Activated naive CD4-positive, alpha-beta T cell treated with anti-CD3 and anti-CD28 coated beads for 36 hours (primary cell): ENCODE results near the gene GALNT10. TPM values are rescaled to one million over a fixed set of nuclear protein-coding genes. Genes with fewer than 3 reads are reported as not detected.

Experiments used
- CTCF ChIA-PET: fragments of 350-600 bp; sonication (Branson Sonifier 250); formaldehyde crosslinking; loops from one replicate; lab custom pipeline; 2021; ENCODE audit warnings: antibody characterized with exemption; lab: Charles Lee
- DNase-seq: peaks from one replicate; pipeline ENCODE4 v3.0.0-alpha.2; 2020
- H3K27ac Mint-ChIP-seq: one replicate; pipeline ENCODE4 v1.8.0; 2021; ENCODE audit warnings: mild to moderate bottlenecking, mixed read lengths
- H3K27me3 Mint-ChIP-seq: one replicate; pipeline ENCODE4 v1.8.0; 2021; ENCODE audit warnings: low read depth, mixed read lengths
- H3K36me3 Mint-ChIP-seq: one replicate; pipeline ENCODE4 v1.8.0; 2021; ENCODE audit warnings: low read depth, mixed read lengths
- H3K4me1 Mint-ChIP-seq: one replicate; pipeline ENCODE4 v1.8.0; 2021; ENCODE audit warnings: low read depth, mixed read lengths
- H3K4me3 Mint-ChIP-seq: one replicate; pipeline ENCODE4 v1.8.0; 2021; ENCODE audit warnings: mild to moderate bottlenecking, moderate library complexity, mixed read lengths
- H3K9me3 Mint-ChIP-seq: one replicate; pipeline ENCODE4 v1.8.0; 2021; ENCODE audit warnings: mixed read lengths
- intact Hi-C: fragments of 100-400 bp; cut with micrococcal nuclease; formaldehyde crosslinking; loops from one replicate; pipeline ENCODE4 v1.15.1; 2023
- total RNA-seq, 2 experiments: library from RNA; stranded (reverse); gene quantifications; one replicate each; pipeline ENCODE4 v1.2.3, GENCODE V29; 2021

GALNT10 gene
- total RNA-seq, 2 experiments from 2014 or later = 41.2 to 42.8 TPM

DNA sequence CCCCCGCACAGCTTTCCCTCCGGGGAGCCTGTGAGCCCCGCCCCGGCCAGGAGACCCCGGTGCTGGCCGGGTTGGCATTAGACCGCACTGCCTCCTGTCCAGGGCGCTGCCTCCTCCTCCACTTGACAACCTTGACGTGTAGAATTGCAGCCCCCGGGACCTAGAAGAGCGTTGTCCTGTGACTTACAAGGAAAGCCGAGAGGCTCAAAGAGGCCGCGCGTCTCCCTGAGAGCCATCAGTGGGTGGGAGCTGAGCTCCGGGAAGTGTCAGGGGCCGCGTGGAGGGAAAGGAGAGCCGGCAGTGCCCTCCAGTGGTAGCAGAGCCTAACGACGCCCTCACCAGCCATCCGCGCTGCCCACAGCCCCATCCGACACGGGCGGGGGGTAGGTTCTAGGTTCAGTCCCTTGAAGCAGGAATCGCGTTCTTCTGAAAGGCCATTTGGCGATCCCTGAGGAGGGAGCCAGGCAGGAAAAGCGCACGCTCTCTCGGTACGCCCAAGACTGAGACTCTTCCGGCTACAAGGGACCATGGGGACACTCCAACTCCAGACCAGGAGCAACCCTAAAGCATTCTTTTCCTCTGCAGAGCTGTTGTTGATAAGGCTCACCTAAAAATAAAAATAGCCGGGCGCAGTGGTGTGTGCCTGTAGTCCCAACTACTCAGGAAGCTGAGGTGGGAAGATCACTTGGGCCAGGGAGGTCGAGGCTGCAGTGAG, 214.7 kb downstream of the GALNT10 start:
- peak; percentile 82 for DNase-seq
- H3K27ac Mint-ChIP-seq = no peak overlapping the region
- H3K27me3 Mint-ChIP-seq = no peaks in the 10 kb centered on the region
- H3K9me3 Mint-ChIP-seq = no peaks in the 10 kb centered on the region
- peak overlapping the region; percentile 44 for H3K4me3 Mint-ChIP-seq
- H3K4me1 Mint-ChIP-seq = peaks cover 10% of the 10 kb centered on the region
- H3K36me3 Mint-ChIP-seq = peaks cover 2% of the 10 kb centered on the region
- CTCF ChIA-PET = interaction anchor here (0.6 to 6.2 kb wide), 37 partner anchors 8 to 430 kb away, joined by 3 to 113 read pairs (median 4); partner anchors contain the start of gene GALNT10
- intact Hi-C loops = loop anchor here (1.0 to 2.0 kb wide), 5 partner anchors 168 to 431 kb away; partner anchors contain the start of gene GALNT10

DNA sequence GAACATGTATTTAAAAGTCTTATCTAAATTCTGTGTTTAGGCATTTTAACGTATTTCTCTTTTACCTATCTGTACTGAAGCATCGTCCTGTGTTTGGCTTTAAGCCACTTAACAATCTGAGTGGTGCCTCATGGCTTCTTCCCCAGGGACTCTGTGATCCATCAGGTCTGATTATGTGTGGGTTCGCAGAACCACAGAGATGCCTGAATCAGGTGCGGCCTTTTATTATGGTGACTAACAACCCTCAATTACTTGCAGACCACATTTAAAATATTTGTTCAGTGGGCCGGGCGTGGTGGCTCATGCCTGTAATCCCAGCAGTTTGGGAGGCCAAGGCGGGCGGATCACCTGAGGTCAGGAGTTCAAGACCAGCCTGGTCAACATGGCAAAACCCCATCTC, 215.7 kb downstream of the GALNT10 start:
- H3K9me3 Mint-ChIP-seq = no peaks in the 10 kb centered on the region
- H3K4me3 Mint-ChIP-seq = no peak overlapping the region
- DNase-seq = no peak
- intact Hi-C loops = no loop called here
- no peak overlapping the region for H3K27ac Mint-ChIP-seq
- CTCF ChIA-PET = interaction anchor here (0.7 to 6.2 kb wide), 10 partner anchors 204 to 431 kb away, joined by 3 to 113 read pairs (median 6); partner anchors contain the start of gene GALNT10
- H3K36me3 Mint-ChIP-seq = peaks cover 8% of the 10 kb centered on the region
- no peaks in the 10 kb centered on the region for H3K27me3 Mint-ChIP-seq
- H3K4me1 Mint-ChIP-seq = peaks cover 10% of the 10 kb centered on the region

DNA sequence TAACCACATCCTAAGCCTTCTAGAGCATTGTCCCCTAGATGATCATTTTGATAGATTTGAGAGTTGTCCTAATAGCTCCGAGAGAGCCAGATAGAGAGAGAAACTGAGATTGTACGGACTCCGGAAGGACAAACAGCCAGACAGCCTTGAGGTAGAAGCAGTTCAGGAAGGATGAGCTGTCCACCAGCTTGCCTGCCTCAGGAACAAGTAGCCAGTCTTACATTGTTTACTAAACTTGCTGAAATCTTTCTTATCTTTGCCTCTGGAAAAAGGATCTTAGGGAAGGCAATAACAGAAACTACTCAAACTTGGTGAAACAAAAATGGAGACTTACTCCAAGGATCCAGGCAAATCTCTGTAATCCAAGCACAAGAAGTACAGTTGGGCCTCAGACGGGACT, 216.3 kb downstream of the GALNT10 start:
- Mint-ChIP-seq H3K36me3 (peaks cover 8% of the 10 kb centered on the region), H3K9me3 (no peaks in the 10 kb centered on the region), H3K4me1 (peaks cover 10% of the 10 kb centered on the region), H3K27ac (no peak overlapping the region), H3K27me3 (no peaks in the 10 kb centered on the region), H3K4me3 (no peak overlapping the region)
- CTCF ChIA-PET = interaction anchor here (6.2 kb wide), 1 partner anchor 332 kb away, joined by 113 read pairs; no protein-coding TSS in a partner anchor
- intact Hi-C loops = no loop called here
- no peak for DNase-seq

DNA sequence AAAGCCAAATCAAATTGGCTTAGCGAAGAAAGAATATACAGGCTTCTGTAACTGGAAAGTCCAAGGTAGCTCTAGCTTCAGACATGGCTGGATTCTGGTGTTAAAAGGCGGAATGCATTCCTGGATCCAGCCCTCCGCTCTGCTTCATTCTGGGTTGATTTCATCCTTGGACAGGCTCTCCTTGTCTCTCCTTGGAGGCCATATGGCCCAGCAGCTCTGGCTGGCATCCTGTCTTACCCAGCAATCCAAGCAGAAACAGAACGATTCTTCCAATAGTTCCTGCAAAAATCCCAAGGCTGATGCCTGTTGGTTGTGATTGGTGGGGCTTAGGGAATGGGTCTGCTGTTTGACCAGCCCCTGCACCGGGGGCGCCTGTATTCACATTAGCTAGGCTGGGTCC, 218.3 kb downstream of the GALNT10 start:
- CTCF ChIA-PET = interaction anchor here (0.8 to 6.2 kb wide), 3 partner anchors 14 to 444 kb away, joined by 5 to 113 read pairs (median 11); no protein-coding TSS in a partner anchor
- intact Hi-C loops = no loop called here
- H3K9me3 Mint-ChIP-seq = no peaks in the 10 kb centered on the region

DNA sequence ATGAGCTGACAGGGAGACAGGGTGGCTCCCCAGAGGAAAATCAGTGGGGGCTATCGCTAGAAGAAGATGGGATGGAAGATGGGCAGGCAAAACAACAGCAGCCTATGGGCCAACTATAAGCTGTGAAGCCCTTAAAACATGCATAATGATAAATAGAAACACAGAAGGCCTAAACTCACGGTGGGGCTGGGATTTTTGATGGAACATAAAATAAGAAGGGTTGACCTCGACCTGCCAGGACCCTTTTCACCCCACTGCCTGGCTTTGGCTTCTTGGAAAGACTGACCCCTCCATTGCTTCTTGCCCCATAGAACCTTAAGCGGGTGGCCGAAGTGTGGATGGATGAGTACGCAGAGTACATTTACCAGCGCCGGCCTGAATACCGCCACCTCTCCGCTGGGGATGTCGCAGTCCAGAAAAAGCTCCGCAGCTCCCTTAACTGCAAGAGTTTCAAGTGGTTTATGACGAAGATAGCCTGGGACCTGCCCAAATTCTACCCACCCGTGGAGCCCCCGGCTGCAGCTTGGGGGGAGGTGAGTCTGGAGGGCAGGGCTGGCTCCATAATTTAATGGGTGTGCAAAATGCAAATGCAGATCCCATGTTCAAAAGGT, 218.8 kb downstream of the GALNT10 start:
- no peak overlapping the region for H3K27ac Mint-ChIP-seq
- peaks cover 9% of the 10 kb centered on the region for H3K4me1 Mint-ChIP-seq
- no peak overlapping the region for H3K4me3 Mint-ChIP-seq
- H3K9me3 Mint-ChIP-seq = no peaks in the 10 kb centered on the region
- H3K27me3 Mint-ChIP-seq = no peaks in the 10 kb centered on the region
- peaks cover 14% of the 10 kb centered on the region for H3K36me3 Mint-ChIP-seq
- intact Hi-C loops = no loop called here
- DNase-seq = no peak
- CTCF ChIA-PET = interaction anchor here (0.8 to 6.2 kb wide), 3 partner anchors 13 to 445 kb away, joined by 5 to 113 read pairs (median 11); no protein-coding TSS in a partner anchor

More for the DNA sequence above, 218.3 kb downstream of the GALNT10 start:
- peaks cover 14% of the 10 kb centered on the region for H3K36me3 Mint-ChIP-seq
- no peak for DNase-seq
- H3K4me3 Mint-ChIP-seq = no peak overlapping the region
- H3K27ac Mint-ChIP-seq = no peak overlapping the region
- H3K4me1 Mint-ChIP-seq = peaks cover 10% of the 10 kb centered on the region
- no peaks in the 10 kb centered on the region for H3K27me3 Mint-ChIP-seq

DNA sequence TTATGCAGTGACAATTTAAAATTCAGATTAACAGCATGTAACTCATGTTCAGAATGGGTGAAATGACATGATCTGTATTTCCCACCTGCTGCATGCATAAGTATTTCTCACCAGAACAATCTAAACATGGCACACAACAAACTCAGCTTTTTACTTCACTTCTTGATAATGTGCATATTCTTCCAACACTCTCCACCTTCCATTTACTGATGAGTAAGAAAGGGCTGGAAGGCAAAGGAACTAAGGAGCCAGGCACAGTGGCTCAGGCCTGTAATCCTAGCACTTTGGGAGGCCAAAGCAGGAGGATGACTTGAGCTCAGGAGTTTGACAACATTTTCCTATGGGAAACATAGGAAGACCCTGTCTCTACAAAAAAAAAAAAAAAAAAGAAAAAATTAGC, 219.5 kb downstream of the GALNT10 start:
- H3K27ac Mint-ChIP-seq = no peak overlapping the region
- no peak for DNase-seq
- intact Hi-C loops = no loop called here
- no peaks in the 10 kb centered on the region for H3K9me3 Mint-ChIP-seq
- H3K4me1 Mint-ChIP-seq = peaks cover 6% of the 10 kb centered on the region
- no peak overlapping the region for H3K4me3 Mint-ChIP-seq
- CTCF ChIA-PET = no interaction called here
- peaks cover 15% of the 10 kb centered on the region for H3K36me3 Mint-ChIP-seq
- no peaks in the 10 kb centered on the region for H3K27me3 Mint-ChIP-seq

DNA sequence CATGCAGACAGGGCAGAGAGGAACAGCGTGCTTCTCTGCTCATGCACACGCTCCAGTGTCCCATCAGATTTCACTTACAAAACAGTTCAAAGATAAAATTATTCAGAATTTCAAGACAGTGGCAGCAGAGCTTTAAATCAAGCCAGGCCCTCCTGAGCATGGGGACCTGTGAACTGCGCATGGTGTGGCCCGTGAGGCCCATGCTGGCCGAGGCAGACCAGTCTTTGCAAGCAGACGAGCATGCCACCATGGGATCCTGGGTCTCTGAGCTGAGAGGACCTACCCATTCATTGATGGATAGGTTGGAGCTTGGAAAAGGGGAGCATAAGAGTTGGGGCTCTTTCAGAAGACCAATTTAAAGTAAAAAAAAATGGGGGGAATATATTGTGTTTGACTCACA, 220.3 kb downstream of the GALNT10 start:
- intact Hi-C loops = no loop called here
- Mint-ChIP-seq H3K4me3 (no peak overlapping the region), H3K27ac (no peak overlapping the region), H3K27me3 (no peaks in the 10 kb centered on the region), H3K36me3 (peaks cover 15% of the 10 kb centered on the region), H3K4me1 (no peaks in the 10 kb centered on the region), H3K9me3 (no peaks in the 10 kb centered on the region)
- DNase-seq = no peak
- CTCF ChIA-PET = no interaction called here

DNA sequence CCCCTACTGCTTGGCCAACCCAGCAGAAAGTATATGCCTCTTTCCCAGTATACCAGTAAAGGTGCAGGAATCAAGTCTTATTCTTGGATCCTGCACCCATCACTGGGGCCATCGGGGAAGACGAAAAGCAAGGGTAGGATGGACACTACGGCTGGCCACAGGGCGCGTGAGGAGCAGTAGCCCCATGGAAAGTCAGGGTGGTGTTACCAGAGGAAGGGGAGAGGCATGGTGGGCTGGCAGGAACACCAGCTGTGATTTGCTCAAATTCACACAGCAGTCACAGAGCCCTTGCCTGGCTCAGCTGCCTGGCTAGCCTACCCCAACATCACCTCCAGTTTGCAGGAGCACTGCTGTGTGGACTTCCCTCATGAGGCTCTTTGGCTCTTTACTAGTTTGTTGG, 220.8 kb downstream of the GALNT10 start:
- Mint-ChIP-seq H3K36me3 (peaks cover 15% of the 10 kb centered on the region), H3K4me1 (no peaks in the 10 kb centered on the region), H3K27me3 (no peaks in the 10 kb centered on the region), H3K27ac (no peak overlapping the region), H3K4me3 (no peak overlapping the region), H3K9me3 (no peaks in the 10 kb centered on the region)
- intact Hi-C loops = no loop called here
- CTCF ChIA-PET = no interaction called here
- DNase-seq = no peak

DNA sequence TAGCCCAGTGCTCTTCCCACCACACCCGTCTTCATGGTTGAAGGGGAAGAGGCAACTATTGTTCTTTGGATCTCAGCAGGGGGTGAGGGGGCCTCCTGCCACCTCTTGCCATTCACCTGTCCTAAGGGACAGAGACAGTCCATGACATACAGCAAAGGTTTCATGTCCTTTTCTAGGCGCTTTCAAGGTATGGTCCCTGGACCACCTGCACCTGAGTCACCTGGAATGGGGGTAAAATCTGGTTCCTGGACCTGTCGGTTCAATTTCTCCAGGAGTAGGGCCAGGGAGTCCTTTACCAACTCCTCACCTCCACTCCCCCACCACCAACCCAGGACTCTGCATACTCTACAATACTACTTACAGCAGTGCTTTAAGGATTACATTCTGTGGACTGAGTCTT, 221.8 kb downstream of the GALNT10 start:
- no peak overlapping the region for H3K4me3 Mint-ChIP-seq

DNA sequence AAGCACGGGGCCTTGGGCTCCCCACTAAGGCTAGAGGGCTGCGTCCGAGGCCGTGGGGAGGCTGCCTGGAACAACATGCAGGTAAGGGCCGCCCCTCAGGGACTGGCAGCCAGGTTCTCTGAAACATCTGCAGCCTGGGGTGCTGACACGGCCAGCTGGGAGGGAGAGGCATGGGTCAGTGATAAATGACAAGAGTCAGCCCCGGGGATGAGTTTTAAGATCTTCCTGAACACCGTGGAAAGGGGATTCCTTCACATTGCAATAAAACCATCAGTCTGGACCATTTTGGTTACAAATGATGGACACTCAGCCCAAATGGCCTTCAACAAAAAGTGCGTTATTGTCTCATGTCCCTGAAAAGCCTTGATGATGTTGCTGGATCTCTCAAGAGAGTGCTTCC, 222.4 kb downstream of the GALNT10 start:
- Mint-ChIP-seq H3K4me3 (no peak overlapping the region), H3K36me3 (peaks cover 16% of the 10 kb centered on the region), H3K27ac (no peak overlapping the region), H3K9me3 (no peaks in the 10 kb centered on the region), H3K4me1 (no peaks in the 10 kb centered on the region), H3K27me3 (no peaks in the 10 kb centered on the region)
- intact Hi-C loops = no loop called here
- CTCF ChIA-PET = no interaction called here
- DNase-seq = no peak

More for the DNA sequence above, 221.8 kb downstream of the GALNT10 start:
- Mint-ChIP-seq H3K27ac (no peak overlapping the region), H3K9me3 (no peaks in the 10 kb centered on the region), H3K36me3 (peaks cover 15% of the 10 kb centered on the region), H3K4me1 (no peaks in the 10 kb centered on the region), H3K27me3 (no peaks in the 10 kb centered on the region)
- intact Hi-C loops = no loop called here
- CTCF ChIA-PET = no interaction called here
- DNase-seq = no peak

DNA sequence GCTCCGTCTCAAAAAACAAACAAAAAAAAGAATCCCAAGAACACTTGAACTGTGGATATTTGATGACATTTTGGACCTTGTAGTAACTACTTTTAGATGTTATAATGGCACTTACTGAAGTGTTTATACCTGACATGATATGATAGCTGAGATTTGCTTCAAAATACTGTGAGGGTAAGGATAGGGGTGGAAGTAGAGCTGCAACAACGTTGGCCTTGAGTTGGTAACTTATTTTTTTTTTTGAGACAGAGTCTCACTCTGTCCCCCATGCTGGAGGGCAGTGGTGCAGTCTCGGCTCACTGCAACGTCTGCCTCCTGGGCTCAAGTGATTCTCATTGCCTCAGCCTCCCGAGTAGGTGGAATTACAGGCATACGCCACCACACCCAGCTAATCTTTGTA, 224.6 kb downstream of the GALNT10 start:
- CTCF ChIA-PET = interaction anchor here (0.6 to 1.1 kb wide), 2 partner anchors 10 to 200 kb away, joined by 3 to 4 read pairs; no protein-coding TSS in a partner anchor
- Mint-ChIP-seq H3K9me3 (no peaks in the 10 kb centered on the region), H3K4me3 (no peak overlapping the region), H3K27me3 (no peaks in the 10 kb centered on the region), H3K27ac (no peak overlapping the region), H3K4me1 (no peaks in the 10 kb centered on the region), H3K36me3 (peaks cover 18% of the 10 kb centered on the region)
- intact Hi-C loops = no loop called here
- no peak for DNase-seq

DNA sequence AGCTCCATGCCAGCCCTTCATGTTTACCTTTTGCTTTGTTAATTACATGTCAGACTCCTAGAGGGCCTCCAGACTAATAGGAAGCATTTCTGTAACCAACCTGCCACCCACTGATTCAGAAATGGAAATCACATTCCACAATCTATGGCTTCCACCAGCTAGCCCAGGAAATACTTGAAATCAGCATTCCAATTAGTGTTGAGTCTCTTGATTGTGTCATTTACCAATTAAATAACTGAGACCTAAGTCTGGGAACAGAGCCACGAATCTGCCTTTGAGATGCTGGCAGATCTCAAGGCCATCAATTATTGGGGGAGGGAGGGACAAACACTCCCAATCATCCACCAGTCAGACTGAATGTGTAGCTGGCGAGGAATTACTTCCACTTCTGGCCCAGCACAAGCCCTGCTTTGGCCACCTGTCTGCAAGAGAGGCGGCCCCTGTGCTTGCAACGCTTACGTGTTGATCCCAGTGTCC, 227.8 kb downstream of the GALNT10 start:
- DNase-seq = no peak
- Mint-ChIP-seq H3K27ac (no peak overlapping the region), H3K27me3 (no peaks in the 10 kb centered on the region), H3K9me3 (peaks cover 3% of the 10 kb centered on the region), H3K36me3 (peaks cover 17% of the 10 kb centered on the region), H3K4me1 (no peaks in the 10 kb centered on the region), H3K4me3 (no peak overlapping the region)
- intact Hi-C loops = no loop called here
- CTCF ChIA-PET = no interaction called here
